OCI-LY1 (cell line): ENCODE results near the gene ZNF654.

Experiments
- CTCF ChIP-seq: fragments of 200-600 bp; sonication (generic), shearing (Covaris generic); IDR thresholded peaks from 2 replicates; pipeline ENCODE4 v1.5.1; 2017; ENCODE audit warnings: mild to moderate bottlenecking, antibody characterized with exemption, low read length, moderate library complexity, mixed read lengths
- EZH2 ChIP-seq: fragments of 200-600 bp; sonication (generic), shearing (Covaris generic); IDR thresholded peaks from 2 replicates; pipeline ENCODE4 v1.8.0; 2017; ENCODE audit warnings: borderline replicate concordance, mixed run types, mild to moderate bottlenecking, antibody characterized with exemption, low read length, moderate library complexity, mixed read lengths

DNA sequence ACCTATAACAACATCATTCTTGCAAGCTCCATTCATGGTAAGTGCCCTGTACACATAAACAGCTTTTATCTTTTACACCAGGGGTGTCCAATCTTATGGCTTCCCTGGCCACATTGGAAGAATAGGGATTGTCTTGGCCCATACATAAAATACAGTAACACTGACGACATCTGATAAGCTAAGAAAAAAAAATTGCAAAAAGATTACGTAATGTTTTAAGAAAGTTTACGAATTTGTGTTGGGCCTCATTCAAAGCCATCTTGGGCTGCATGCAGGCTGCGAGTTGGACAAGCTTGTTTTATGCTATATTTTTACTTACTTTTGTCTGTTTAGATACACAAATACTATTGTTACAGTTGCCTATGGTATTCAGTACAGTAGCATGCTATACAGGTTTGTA lies 31.6 kb downstream of the ZNF654 start:
- TF ChIP-seq EZH2, result no peak
- TF ChIP-seq CTCF, result no peak
